ENCODE data around the gene KCNK18. TPM values are rescaled to one million over a fixed set of nuclear protein-coding genes. Genes with fewer than 3 reads are reported as not detected.

Gene KCNK18
- total RNA-seq, 1 donor from 2014 or later: not detected

DNA sequence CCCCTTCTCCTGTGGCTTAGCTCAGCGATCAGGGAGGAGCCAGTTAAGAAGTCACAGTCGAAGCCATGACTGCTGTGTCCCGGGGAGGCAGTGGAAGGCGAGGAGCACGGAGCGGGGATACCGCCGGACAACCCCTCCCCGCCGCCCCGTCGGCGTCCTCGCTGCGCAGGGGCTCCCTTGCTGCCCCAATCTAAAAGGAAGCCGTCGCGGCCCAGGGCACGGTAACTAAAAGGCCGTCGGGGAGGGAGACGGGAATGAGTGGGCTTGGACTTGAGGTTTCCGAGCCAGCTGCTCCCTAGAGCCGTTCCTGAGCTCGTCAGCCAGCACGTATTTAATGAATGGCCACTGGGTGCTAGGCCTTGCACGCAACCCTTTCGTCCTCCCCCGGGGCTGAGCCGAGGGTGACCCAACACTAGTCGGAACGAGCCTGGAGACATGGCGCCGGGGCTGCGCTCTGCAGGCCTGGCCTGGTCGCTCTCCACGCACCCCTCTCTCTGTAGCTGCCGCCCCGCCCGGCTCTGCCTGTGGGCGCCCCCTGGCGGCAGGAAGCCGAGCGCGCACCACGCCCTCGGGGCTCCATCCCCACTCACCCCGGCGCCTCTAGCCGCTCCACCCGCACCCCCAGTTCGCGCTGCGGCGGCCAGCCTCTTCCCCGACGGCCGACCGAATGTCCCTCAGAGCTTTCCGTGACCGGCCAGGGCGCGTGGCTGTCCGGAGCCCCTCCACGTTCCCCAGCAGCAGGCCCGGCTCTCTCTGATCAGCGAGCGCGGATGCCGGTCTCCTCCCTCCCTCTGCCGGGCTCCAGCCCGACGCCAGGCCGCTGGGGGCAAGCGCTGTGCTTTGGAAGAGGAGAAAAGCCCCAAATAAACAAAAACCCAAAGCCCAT lies 29.3 kb upstream of the KCNK18 start:
- Mint-ChIP-seq H3K4me3 (peak overlapping the region; percentile 80), H3K27me3 (peaks cover 97% of the 10 kb centered on the region), H3K36me3 (peaks cover 4% of the 10 kb centered on the region), H3K4me1 (ENCODE audit: unreplicated experiment) (peaks cover 8% of the 10 kb centered on the region), H3K27ac (no peak overlapping the region), H3K9me3 (no peaks in the 10 kb centered on the region)
- DNase-seq (ENCODE audit: extremely low spot score, unreplicated experiment): peak; percentile 85
- TF ChIP-seq, protein P1, sequence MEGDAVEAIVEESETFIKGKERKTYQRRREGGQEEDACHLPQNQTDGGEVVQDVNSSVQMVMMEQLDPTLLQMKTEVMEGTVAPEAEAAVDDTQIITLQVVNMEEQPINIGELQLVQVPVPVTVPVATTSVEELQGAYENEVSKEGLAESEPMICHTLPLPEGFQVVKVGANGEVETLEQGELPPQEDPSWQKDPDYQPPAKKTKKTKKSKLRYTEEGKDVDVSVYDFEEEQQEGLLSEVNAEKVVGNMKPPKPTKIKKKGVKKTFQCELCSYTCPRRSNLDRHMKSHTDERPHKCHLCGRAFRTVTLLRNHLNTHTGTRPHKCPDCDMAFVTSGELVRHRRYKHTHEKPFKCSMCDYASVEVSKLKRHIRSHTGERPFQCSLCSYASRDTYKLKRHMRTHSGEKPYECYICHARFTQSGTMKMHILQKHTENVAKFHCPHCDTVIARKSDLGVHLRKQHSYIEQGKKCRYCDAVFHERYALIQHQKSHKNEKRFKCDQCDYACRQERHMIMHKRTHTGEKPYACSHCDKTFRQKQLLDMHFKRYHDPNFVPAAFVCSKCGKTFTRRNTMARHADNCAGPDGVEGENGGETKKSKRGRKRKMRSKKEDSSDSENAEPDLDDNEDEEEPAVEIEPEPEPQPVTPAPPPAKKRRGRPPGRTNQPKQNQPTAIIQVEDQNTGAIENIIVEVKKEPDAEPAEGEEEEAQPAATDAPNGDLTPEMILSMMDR (conservative IDR thresholded peaks at IDR 0.05): peak; percentile 99

DNA sequence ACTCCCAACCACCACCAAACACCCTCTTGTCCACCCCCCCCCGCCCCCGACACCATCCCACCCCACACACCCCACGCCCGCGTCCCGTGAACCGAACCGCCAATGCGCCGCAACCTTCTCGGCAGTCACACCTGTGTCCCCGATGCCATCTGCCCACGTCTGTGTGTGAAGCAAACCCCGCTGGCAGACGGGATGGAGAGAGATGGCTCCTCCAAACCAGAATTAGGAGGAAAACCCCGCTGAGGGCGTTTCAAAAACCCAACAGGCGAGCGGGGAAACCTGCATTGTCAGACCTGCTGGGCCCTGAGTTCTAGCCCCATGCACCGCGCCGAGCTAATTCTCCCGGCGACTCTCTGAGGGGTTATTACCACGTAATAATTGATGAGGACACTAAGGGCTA lies 28.6 kb upstream of the KCNK18 start:
- H3K27ac Mint-ChIP-seq: no peak overlapping the region
- no peaks in the 10 kb centered on the region for H3K9me3 Mint-ChIP-seq
- H3K4me1 Mint-ChIP-seq (ENCODE audit: unreplicated experiment): peaks cover 8% of the 10 kb centered on the region
- H3K4me3 Mint-ChIP-seq: no peak overlapping the region
- peaks cover 4% of the 10 kb centered on the region for H3K36me3 Mint-ChIP-seq
- peaks cover 100% of the 10 kb centered on the region for H3K27me3 Mint-ChIP-seq
- DNase-seq (ENCODE audit: extremely low spot score, unreplicated experiment): no peak
- TF ChIP-seq, protein P1 (conservative IDR thresholded peaks at IDR 0.05): no peak

DNA sequence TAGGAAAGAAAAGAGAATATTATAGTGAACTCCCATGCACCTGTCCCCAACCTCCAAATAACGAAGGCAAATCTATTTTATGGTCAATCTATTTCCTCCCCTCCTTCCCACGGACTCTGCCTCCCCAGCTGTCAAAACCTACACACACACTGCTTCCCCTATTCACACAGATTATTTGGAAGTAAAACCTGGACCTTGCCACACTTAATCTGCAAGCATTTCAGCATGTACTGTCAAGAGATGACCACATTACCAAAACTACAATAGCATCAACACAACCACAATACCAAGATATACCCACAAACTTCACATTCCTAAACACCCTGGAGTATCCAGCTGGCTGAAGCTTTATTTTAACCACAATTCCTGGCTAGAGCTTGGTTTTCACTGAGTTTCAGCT lies 27.8 kb upstream of the KCNK18 start:
- TF ChIP-seq, protein P1 (conservative IDR thresholded peaks at IDR 0.05): no peak
- no peak for DNase-seq (ENCODE audit: extremely low spot score, unreplicated experiment)
- Mint-ChIP-seq H3K27ac (no peak overlapping the region), H3K9me3 (no peaks in the 10 kb centered on the region), H3K36me3 (peaks cover 4% of the 10 kb centered on the region), H3K27me3 (peaks cover 100% of the 10 kb centered on the region), H3K4me1 (ENCODE audit: unreplicated experiment) (peaks cover 8% of the 10 kb centered on the region), H3K4me3 (peak overlapping the region; percentile 46)

DNA sequence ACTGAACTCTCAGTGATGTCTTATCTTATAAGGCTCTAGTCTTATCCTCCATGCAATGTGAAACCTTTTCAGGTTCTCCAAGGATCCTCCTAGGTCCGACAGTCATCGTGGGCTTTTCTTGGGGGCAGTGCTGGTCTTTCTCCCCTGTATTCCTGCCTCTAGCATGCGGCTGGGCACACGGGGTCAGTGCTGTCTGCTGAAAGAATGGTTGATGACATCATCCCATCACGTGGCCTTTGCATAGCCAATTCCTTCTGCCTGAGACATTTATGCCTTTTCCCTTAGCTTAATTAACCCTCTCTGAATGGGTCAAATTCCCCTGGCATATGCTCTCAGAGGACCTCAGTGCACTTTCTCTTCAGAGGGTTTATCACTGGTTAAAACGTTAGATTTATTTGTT lies 27.0 kb upstream of the KCNK18 start:
- TF ChIP-seq, protein P1 (conservative IDR thresholded peaks at IDR 0.05): no peak
- DNase-seq (ENCODE audit: extremely low spot score, unreplicated experiment): no peak
- H3K27me3 Mint-ChIP-seq: peaks cover 100% of the 10 kb centered on the region
- no peaks in the 10 kb centered on the region for H3K9me3 Mint-ChIP-seq
- H3K36me3 Mint-ChIP-seq: peaks cover 4% of the 10 kb centered on the region
- no peak overlapping the region for H3K27ac Mint-ChIP-seq
- H3K4me3 Mint-ChIP-seq: no peak overlapping the region
- peaks cover 14% of the 10 kb centered on the region for H3K4me1 Mint-ChIP-seq (ENCODE audit: unreplicated experiment)

DNA sequence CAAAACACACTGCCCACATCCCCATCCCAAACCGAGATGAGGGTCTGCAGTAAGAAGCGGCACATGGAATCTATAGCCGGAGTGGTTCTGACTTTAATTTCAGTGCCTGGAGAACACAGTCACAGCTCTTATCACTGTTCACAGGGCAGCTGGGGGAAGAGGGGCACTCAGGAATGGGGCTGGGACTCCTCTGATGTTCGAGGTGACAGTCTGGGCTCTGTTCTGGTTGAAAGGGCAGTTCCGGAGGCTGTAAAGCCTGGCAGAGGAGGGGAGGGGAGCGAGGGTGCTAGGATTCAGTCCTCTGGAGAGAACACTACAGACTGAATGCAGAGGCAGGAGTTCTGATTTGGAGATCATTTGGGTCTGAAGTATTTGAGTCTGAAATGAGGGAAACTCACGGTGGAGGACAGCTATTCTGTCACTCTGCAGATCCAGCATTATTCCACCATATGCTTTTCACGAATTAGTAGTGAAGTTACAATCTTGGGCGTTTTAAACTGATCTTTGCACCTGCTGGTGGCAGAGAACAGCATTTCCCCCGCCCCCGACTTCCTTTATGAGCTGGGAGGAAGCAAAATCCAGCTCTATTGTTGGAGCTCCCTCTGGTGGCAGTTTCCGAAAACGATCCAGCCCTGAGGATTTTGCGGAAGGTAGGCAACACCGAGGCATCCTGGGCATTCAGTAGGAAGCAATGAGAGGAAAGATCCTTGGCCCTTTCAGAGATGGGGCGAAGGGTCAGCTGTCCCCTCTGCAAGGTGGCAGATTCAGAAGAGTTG lies 22.7 kb upstream of the KCNK18 start:
- TF ChIP-seq, protein P1 (conservative IDR thresholded peaks at IDR 0.05): peak; percentile 92
- Mint-ChIP-seq H3K27me3 (peaks cover 91% of the 10 kb centered on the region), H3K27ac (no peak overlapping the region)

More for the DNA sequence above, 22.7 kb upstream of the KCNK18 start:
- peaks cover 9% of the 10 kb centered on the region for H3K4me1 Mint-ChIP-seq (ENCODE audit: unreplicated experiment)
- H3K9me3 Mint-ChIP-seq: no peaks in the 10 kb centered on the region
- peaks cover under 1% of the 10 kb centered on the region for H3K36me3 Mint-ChIP-seq
- peak; percentile 84 for DNase-seq (ENCODE audit: extremely low spot score, unreplicated experiment)
- H3K4me3 Mint-ChIP-seq: peak overlapping the region; percentile 92
